Endothelial cell of umbilical vein (primary cell): ENCODE data around the gene FOXA1.

Experiments used
- CTCF ChIP-seq, 2 donors: IDR thresholded peaks; 1 replicate in 1 of 2; 2 replicates in 1 of 2; pipeline ENCODE4 v1.5.1; 2011; ENCODE audit warnings: low read length in 2 of 2, mild to moderate bottlenecking in 2 of 2, moderate library complexity in 2 of 2, control low read depth in 1 of 2, inconsistent platforms in 1 of 2, low read depth in 1 of 2; ENCODE audit not compliant: insufficient read depth in 1 of 2; ENCODE audit errors: extremely low read depth in 1 of 2
- EZH2 ChIP-seq: IDR thresholded peaks from 2 replicates; pipeline ENCODE4 v1.6.1; 2012; ENCODE audit warnings: borderline replicate concordance, low read depth, mild to moderate bottlenecking, moderate library complexity, low read length, inconsistent platforms; ENCODE audit not compliant: severe bottlenecking
- GATA2 ChIP-seq: IDR thresholded peaks from 2 replicates; pipeline ENCODE4 v1.7.0; 2011; ENCODE audit warnings: low read depth, mild to moderate bottlenecking, moderate library complexity, mixed read lengths, low read length; ENCODE audit not compliant: insufficient read length, insufficient read depth
- MAX ChIP-seq: IDR thresholded peaks from 2 replicates; pipeline ENCODE4 v1.6.1; 2011; ENCODE audit not compliant: insufficient read depth, insufficient read length
- POLR2A ChIP-seq: IDR thresholded peaks from 2 replicates; pipeline ENCODE4 v1.6.1; 2012; ENCODE audit warnings: low read depth, mild to moderate bottlenecking, control low read depth, low read length
- POLR2AphosphoS5 ChIP-seq: IDR thresholded peaks from 2 replicates; pipeline ENCODE4 v1.6.1; 2012; ENCODE audit warnings: low read depth, mild to moderate bottlenecking, control low read depth, low read length, moderate library complexity; ENCODE audit not compliant: insufficient read depth

GRCh38 chr14:37584211-37585100 is 10.6 kb downstream of the FOXA1 start:
- TF ChIP-seq EZH2 (peak; percentile 96), POLR2A (no peak), CTCF (IDR thresholded peaks at IDR 0.05; ENCODE audit: extremely low read depth in 1 of 2, insufficient read depth in 1 of 2, low read depth in 1 of 2, low read length in 2 of 2) (no peak), GATA2 (no peak), POLR2AphosphoS5 (no peak), MAX (no peak)
